Myocyte (in vitro differentiated cells): ENCODE results near the gene HCRTR1. TPM values are rescaled to one million over a fixed set of nuclear protein-coding genes. Genes with fewer than 3 reads are reported as not detected.

ENCODE experiments used
- DNase-seq: peaks from one replicate; pipeline ENCODE4 v3.0.0-alpha.2; 2012; ENCODE audit warnings: low read depth
- polyA plus RNA-seq: library from polyadenylated mRNA; unstranded; fragments of >200 nt; gene quantifications from one replicate; pipeline ENCODE4 v1.2.1, GENCODE V29; 2012; ENCODE audit warnings: missing spikeins
- total RNA-seq: library from RNA; depleted of rRNA; stranded (reverse); fragments of >200 nt; gene quantifications from 2 replicates; pipeline ENCODE4 v1.2.3, GENCODE V29; 2014

The HCRTR1 gene
- not detected in 2 replicates for total RNA-seq
- not detected for polyA plus RNA-seq

DNA sequence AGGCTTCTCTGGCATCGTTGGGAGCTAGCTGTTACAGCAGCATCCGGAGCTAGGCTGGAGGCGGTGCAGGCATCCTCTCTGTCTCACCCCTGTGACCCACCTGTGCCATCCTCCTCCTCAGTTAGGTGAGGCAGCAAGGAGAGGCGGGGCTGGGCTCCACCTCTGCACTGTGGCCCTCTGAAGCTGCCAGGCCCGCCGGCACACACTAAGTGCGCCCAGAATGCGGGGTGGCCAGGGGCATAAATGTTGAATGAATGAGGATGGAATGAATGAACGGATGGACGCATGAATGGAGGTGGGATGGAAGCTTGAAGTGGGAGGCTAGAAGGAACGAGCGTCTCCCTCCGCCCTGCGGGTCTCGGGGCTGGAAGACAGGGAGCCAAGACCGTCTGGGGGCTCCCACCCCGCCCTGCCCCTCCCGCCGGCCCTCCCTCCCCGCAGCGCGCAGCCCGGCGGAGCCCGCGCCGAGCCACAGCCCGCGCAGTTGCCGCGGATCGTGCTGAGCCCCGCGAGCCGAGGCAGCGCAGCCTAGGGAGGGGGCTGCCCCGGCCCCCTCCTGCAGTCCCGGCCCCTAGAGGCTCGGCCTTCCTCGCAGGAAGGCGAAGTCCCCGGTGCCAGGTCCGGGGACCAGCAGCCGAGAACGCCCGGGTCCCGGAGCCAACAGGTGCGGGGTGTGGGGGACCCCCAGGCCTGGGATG lies at the start of gene HCRTR1:
HCRTR1 (plus strand) TSS at position 472 of the 698 bp plus-strand sequence. CDS start 1,504 bp downstream, outside the sequence.
- DNase-seq, result no peak

DNA sequence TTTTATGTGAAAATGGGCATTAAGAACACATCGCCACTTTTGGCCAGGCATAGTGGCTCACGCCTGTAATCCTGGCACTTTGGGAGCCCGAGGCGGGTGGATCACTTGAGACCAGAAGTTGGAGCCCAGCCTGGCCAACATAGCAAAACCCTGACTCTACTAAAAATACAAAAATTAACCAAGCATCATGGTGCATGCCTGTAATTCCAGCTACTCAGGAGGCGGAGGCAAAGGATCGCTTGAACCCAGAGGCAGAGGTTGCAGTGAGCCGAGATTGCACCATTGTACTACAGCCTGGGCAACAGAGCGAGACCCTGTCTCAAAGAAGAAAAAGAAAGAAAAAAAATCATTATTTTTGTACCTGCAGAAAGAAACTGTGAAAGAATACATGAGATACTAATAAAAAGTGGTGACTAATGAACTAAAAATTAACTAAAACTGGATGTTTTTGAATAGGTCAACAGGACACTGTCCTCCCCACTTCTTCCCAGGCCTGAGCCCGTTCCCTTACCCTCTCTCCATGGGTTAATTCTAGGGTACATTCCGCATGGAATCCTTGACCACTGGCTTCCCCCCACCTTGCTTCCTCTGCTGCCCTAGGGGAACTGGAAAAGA lies 49.4 kb upstream of the HCRTR1 start:
- no peak for DNase-seq

DNA sequence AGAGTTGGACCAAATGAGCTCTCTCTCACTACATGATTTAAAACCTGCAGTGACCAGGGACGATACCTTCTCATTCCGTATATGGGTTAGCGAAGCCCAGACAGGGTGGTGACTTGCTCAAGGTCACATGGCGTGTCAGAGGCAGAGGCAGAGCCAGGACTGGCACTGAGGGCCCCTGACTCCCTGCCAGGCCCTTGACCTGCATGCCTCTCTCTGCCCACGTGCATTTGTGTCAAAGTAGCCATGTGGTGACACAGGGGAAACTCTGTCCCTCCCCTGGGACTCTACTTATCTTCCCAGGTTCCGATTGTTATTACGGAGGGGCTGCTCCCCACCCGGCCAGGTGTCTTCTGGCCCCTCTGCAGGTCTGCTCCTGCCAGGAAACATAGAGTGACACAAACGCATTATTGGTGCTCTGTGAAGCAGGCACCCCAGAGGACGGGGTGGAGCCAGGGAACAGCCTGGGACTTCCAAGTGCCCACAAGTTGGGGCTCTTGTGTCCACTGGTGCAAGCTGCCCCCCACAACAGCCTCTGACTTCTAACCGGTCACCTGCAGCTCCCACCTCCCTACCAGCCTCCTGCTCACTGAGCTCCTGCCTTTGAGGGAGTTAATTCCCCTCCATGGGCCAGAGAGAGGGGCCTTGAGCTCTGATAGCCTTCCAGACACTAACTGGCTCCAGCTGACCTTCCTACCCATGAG lies 48.4 kb upstream of the HCRTR1 start:
- DNase-seq, result no peak

DNA sequence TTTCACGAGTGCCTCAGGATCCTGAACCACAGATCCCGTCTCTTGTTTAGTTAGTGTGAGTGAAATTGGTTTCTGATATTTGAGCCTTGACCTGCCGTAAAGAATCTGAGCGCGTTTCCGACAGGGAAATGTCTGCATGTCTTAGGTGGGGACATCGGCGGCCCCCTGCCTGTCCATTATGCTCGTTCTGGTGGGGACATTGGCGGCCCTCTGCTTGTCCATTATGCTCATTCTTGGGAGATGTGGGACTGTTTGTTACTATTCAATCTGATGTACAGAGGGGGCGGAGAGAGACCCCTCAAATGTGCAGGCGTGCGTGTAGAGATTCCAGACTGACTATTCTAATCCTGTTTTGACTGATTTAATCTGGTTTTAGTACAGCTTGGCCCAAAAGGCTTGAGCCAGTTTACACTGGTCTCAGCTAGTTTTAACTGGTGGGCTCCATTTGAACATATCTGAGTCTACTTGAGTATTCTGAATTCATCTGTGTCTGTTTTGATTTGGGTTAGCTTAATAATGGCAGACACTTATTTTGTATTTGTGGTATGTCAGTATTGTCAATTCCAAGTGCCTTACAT lies 47.8 kb upstream of the HCRTR1 start:
- no peak for DNase-seq

DNA sequence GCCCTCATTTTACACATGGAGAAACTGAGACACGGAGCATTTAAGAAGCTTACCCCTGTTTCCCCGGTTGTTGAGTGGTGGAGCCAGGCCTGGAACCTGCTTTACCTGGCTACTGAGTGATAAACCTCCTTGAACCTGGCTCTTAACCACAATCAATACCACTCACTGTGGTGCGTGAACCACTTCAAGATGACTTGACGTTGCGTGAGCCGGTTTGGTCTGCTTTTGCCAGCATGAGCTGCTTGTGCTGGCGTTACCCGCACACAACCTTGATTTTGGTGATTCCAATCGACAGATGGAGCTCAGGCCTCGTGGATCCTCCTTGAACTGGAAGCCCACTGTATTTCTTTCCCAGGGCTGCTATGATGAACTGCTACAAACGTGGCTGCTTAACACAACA lies 47.3 kb upstream of the HCRTR1 start:
- DNase-seq, result no peak

DNA sequence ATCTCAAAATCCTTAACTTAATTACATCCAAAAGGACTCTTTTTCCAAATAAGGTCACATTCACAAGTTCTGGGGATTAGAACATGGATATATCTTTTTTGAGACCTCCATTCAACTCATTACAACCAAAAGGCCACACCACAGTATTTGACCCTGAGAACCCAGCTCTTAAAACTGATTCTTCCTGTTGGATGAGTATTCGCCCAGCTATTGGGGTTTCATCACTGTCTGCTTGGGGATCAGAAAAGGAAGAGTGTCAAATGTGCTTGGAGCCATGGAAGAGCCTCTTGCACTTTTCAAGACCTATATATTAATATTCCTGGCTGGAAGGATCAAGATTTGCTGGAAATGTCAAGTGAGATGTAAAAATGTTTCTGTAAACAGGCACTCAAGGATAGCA lies 46.6 kb upstream of the HCRTR1 start:
- no peak for DNase-seq

DNA sequence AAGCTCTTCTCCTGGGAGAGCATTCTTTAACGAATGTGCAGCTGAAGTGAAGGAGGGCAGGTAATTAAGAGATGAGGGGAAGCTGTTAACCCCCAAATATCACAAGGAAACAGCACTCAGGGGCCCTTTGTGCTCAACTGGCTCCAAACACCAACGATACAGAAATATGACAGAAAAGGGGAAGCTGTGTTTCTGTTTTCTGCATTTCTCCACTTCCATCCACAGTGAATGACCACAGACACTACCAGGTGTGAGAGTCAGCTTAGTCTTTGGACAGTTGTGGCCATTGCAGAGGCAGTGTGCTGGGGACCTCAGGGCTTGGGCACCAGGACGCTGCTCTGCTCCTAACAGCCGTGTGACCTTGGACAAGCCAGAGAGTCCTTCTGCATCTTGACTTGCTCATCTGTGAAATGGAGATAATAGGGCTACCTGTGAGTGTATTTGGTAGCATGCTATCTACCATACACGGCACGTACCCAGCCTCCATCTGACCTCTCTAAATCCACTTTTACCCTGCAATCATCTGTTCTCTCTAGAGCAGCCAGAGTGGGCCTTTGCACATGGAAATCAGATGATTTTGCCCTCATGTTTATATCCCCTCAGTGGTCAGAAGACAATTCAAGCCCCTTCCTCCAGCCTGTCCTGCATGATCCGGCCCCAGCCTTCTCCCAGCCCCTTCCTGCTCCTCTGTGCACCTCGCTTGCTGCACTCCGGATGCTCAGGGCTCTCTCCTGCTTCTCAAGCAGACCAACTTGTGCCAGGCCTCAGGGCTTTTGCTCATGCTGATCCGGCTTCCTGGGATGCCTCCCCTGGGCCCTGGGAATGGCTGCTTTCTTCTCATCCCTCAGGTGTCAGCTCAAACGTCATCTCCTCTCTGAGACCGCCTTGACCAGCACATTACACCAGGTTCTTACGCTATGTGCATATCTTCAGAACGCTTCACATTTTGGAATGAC lies 45.9 kb upstream of the HCRTR1 start:
- DNase-seq, result no peak

DNA sequence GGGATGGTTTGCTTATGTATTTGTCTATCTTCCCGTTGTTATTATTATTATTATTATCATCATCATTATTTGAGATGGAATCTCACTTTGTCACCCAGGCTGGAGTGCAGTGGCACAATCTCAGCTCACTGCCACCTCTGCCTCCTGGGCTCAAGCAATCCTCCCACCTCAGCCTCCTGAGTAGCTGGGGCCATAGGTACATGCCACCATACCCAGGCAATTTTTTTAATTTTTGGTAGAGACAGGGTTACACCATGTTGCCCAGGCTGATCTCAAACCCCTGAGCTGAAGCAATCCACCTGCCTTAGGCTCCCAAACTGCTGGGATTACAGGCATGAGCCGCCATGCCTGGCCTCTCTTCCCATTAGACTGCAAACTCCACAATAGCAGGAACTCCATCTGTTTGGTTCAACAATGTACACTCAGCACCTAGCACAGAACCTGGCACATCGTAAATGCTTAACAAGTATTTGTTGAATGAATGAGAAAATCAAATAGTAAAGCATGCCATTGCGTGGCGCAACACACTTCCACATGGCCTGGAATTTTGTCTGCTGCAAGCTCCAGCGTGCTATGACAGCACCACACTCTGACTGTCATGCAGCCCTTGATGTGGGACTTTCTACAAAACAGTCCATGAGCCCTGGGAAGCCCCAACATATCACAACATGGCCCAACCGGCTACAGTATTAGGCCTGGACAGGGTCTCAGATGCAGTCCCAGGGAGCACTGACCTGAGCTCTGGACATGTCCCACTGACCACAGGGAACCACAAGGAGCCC lies 45.0 kb upstream of the HCRTR1 start:
- DNase-seq, result no peak

DNA sequence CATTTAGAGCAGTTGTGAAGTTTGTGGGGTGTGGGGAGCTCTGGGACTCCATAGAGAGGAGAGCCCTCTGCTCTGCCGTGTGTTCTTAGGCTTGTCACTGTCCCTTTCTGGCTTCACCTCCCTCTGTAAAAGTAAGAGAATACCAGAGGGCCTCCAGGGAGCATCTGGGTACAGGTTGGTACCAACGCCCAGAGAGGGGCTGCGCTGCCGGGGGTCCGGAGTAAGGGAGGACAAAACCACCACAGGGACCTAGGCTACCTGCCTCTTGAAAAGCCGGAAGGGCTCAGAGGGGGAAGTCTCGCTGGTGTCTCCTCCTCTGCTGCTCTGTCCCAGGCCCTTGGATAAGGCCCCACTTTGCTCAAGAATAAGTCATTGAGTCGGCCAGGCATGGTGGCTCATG lies 44.2 kb upstream of the HCRTR1 start:
- no peak for DNase-seq

DNA sequence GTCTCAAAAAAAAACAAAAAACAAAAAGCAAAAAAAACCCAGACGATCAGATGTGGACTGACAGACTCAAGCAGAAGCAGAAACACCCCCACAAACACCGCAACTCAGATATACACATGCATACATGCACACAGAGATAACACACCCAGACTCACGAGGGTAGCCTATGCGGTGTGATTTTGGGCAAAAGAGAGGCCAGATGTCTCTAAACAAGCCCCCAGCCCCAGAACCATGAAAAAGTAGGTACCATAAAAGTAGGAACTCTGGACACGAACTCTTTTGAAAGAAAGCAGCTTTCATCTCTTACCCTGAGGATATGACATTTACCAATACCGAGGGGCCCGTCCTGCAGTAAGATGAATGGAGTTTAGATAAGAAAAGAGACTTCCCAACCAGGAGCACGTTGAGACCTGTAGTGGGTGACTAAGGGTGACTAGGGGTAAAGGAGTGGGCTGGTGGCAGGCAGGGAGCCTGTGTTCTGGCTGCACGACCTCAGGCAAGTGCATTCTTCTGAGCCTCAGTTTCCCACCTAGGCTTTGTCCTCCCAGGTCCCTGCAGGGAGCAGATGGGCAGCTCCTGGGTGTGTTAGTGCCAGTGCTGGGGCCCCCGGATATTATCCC lies 42.6 kb upstream of the HCRTR1 start:
- no peak for DNase-seq

DNA sequence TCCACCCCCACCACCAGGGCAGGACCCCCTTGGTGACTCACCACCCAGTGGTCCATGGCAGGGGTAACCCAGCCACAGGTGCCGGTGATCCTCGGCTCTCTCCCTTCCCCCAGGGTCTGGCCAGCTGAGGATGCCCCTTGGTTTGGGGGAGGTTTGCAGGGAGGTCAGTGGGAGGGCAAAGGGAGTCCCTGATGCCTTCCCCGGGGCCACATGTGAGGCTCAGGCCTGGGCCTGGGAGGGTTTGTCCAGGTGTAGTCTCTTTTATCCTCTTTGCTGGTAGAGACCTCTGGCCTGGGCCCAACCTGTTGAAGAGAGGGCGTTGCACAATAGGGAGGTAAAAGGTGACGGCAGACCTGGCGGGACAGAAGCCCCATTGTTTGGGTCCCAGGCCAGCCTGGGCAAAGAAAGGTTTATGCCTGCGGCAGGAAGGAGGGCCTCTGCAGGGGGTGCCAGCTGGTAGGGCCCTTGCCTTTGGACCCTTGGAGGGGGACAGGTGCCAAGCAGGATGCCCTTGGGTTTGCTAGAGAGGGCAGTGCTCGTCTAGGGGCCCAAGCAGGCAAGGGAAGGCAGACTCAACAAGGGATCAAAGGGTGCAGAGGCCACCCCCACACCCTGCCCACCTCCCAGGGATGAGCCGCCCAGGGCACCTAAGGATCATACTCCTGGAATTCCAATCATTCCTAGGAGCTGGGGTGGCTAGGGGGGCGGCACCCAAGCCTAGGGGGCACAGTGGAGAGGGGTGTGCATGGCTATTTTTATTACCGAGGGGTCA lies 41.9 kb upstream of the HCRTR1 start:
- no peak for DNase-seq

DNA sequence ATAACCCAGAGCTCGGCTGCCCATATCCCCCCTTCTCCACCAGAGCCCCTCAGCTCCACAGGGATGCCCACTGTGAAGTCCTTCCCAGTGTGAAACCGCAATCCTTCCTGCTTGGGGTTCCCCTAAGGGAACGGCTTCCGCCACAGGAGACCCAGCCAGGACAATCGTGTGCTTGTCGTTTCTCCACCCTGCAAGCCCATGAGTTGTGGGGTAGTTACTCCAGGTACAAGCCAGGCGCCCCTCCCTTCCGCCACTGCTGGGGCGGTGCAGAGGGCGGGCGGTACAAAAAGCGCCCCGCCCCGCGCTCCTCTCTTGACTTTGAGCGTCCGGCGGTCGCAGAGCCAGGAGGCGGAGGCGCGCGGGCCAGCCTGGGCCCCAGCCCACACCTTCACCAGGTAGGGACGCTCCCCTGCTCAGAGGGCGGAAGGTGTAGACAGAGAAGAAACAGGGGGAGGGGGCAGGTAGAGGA lies 41.3 kb upstream of the HCRTR1 start, which contains the start of gene TINAGL1:
TINAGL1 (plus strand) TSS at position 315 of the 469 bp plus-strand sequence. CDS start 634 bp downstream, outside the sequence.
- no peak for DNase-seq

DNA sequence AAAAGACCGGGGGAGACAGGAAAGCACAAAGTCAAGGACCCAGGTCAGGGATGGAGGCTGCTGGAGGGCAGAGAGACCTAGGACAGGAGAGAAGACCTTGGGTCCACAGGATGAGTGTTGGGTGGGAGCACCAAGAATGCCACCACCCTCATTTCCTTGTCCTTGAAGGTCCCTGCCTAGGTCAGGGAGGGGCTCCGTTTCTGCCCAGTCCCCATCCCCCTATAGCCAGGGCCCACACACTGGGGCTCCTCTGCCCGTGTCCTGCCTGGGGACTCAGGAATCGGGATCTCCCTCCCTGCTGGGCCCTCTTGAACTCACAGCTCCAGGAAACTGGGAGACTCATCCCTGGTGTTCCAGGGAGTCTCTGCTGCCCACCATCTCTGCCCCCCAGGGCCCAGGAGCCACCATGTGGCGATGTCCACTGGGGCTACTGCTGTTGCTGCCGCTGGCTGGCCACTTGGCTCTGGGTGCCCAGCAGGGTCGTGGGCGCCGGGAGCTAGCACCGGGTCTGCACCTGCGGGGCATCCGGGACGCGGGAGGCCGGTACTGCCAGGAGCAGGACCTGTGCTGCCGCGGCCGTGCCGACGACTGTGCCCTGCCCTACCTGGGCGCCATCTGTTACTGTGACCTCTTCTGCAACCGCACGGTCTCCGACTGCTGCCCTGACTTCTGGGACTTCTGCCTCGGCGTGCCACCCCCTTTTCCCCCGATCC lies 40.6 kb upstream of the HCRTR1 start:
- no peak for DNase-seq

DNA sequence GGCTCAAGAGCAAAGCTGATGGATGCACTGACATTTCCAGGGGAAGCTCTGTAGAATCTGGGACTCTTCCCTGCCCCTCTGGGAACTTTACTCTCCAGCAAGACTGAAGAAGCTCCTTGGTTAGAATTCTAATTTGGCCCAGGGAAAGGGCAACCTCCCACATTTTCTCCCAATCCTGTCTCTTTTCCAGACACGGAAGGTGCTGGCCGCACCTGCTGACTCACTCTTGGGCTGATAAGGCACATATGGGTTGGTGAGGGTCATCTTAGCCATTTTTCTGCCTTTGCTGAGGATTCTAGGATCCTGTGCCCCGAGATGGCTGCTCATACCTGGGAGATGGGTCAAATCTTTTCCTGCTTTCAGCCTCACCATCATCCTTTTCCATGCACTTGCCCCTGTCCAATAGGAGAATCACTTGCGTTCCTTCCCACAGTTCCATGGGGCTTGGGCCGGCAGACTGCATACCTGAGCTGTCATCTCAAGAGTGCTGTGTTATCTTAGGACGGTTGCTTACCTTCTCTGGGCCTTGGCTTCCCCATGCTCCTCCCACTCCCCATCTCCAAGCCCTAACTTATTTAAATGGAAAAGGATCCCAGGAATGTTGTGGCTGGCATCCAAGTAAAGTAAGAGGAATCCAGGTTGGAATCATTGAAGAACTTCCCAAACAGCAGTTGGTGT lies 39.8 kb upstream of the HCRTR1 start:
- DNase-seq, result peak; percentile 60

DNA sequence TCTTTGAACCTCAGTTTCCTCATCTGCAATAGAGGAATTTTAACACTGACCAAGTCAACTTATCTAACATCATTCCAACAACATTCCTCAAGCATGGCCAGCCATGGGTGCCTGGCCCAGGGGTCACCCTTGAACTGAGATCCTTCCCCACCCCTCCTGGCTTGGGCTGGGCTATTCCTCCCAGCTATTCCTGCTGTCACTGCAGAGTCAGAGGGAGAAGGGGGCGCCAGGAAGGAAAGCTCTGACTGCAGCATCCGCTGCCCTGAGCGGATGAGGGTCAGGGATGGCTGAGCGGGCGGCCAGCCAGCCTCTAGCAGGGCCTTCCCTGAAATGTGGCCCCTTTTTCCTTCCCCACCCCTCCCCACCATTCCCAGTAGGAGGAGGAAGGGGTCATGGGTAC lies 38.1 kb upstream of the HCRTR1 start:
- no peak for DNase-seq

DNA sequence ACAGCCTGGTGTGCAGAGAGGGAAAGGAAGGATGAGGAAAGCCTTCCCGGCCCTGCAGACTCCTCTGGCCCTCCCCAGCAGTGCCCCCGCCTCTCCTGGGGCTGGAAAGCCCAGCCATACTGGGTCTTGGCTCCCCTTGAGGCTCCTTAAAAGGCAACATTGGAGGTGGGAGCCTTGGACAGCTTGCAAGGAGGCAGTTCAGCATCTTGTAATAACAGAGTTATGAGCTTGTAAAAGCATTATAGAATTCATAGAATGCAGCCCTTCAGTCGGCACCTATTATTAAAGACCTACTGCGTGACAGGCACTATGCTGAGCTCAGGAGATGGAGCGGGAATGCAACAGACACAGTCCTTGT lies 37.0 kb upstream of the HCRTR1 start:
- no peak for DNase-seq

DNA sequence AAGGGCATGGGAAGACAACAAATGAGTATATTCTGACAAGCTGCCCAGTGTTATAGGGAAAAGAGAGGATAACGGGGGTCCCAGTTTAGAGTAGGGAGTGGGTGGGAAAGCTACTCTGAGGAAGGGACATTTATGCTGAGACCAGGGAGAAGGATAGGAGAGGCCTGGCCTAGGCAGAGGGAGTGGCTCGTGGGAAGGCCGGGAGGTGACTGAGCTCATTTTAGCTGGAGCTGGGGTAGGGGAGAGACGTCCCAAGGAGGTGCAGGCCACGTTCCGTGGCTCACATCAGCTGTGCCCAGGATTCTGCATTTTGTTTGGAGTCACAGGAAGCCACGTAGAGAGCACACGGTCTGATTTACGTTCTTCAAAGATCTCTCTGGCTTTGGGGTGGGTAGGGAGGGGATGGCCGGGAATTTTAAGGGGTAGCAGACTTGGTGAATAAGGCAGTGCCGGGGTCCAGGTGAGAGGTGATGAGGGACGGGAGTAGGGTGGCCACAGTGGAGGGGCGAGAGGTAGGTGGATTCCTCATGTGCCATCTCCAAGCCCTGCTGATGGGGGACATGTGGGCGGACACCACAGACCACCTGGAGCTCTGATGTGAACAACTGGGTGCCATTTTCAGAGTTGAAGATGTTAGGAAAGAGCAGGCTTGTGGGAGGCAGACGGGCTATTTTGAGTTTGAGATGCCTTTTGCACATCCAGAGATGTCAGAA lies 36.4 kb upstream of the HCRTR1 start:
- DNase-seq, result no peak
